CD4-positive, alpha-beta T cell treated with Interleukin-6 at 100 ng/mL for 8 hours (primary cell): ENCODE data around the gene EHMT1.

Experiments used
- DNase-seq: peaks from one replicate; pipeline ENCODE4 v3.0.0-alpha.2; 2020; ENCODE audit warnings: mixed read lengths, low spot score

The EHMT1 gene

DNA sequence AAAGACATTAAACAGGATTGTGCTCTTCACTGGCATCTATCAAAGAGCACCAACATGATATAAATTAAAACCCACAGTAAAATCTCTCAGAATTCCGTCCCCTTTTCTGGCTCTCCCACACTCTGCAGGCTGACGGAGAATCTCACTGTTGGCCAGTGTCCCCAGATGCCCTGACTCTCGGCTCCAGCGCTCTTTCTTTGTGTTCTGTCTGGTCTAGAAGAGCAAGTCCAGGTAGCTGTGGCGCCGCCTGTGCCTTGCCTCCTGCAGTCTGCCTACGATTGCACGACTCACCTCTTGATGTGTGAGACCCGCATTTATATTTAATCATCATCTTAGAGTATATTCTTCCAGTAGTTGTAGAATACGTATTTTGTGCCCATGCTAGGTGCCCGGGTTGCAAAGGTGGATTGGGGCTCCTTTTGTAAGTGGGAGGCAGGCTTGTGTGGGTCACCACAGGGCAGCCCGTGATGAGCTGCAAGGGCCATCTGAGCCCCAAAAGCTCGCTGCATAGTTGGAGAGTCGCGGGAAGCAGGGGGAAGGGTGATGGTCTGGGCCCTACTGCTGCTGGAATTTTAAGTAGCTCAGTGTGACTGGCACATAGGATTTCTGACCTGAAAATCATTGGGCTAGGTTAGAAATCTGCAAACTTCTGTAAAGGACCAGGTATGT, 55.6 kb downstream of the EHMT1 start:
- no peak for DNase-seq

DNA sequence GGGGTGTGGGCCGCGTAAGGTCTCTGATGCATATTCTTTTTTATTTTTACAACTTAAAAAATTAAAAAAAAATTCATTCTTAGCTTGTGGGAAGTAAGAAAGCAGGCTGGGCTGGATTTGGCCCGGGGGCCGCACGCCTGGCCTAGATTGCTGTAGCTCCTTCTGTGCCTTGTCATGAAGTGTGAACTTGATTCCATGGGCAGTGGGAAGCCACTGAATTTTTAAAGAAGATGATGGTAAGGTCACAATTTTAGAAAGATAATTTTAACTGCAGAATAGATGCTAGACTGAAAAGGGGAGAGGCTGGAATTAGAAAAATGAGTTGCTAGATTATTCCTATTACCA, 56.1 kb downstream of the EHMT1 start:
- no peak for DNase-seq

DNA sequence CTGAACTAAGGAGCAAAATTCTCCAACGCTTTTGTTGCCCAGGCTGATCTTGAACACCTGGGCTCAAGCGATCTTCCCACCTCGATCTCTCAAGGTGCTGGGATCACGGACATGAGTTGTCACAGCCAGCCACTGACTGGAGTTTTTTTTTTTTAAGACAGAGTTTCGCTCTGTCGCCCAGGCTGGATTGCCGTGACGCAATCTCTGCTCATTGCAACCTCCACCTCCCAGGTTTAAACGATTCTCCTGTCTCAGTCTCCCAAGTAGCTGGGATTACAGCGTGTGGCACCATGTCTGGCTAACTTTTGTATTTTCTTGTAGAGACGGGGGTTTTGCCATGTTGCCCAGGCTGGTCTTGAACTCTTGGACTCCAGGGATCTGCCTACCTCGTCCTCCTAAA, 58.2 kb downstream of the EHMT1 start:
- DNase-seq, result no peak

DNA sequence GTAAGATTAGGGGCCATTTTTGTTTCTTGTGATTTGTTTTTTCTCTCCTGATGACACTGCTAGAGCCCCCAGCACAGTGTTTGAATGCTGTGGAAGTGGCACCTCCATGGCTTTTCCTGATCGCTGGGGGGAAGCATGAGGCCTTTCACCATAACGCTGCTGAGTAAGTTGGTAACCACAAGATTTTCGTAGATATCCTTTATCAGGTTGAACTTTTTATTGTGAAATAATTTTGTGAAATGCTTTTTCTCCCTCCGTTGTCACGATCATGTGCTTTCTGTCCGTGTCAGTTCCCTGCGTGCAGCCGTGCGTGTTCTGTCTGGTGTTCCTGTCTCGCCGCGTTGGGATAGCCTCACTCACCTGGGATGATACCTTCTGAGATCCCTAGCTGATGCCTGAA, 59.4 kb downstream of the EHMT1 start:
- no peak for DNase-seq

DNA sequence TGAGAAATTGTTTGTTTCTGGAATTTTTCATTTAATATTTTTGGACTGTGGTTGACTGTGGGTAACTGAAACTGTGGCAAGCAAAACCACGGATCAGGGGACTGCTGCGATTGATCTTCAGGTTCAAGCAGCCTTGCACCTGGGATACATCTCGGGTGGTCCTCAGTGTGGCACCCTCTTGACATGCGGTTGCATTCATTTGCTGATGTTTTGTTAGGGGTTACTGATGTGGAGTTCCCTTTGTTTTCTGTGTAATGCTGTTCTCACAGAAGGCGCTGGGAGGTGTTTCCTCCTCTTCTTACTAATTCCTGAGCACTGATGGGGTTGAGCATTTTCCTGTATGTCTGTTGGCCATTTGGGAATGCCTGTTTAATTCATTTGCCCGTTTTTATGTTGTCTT, 60.4 kb downstream of the EHMT1 start:
- DNase-seq, result no peak

DNA sequence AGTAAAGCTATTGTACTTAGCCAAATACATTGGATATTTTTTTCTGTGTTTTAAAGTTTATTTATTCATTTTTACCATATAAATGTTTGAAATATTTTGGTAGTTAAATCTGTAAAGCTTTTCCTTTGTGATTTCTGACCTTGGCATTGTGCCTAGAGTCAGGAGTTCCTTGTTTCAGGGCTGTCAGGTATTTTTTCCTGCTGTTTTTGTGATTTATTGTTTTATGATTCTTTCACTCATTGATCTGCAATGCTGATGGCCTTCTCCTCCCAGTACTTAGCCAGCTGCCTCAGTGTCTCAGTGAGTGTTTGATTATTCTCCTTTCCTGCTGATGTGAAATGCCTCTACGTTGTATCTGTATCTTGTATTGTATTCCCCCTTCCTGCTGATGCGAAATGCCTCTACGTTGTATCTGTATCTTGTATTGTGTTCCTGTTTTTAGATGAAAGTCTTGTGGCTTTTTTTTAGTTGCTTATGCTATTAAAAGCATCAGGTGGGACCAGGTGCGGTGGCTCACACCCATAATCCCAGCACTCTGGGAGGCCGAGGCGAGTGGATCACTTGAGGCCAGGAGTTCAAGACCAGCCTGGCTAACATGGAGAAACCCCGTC, 61.0 kb downstream of the EHMT1 start:
- DNase-seq, result no peak

DNA sequence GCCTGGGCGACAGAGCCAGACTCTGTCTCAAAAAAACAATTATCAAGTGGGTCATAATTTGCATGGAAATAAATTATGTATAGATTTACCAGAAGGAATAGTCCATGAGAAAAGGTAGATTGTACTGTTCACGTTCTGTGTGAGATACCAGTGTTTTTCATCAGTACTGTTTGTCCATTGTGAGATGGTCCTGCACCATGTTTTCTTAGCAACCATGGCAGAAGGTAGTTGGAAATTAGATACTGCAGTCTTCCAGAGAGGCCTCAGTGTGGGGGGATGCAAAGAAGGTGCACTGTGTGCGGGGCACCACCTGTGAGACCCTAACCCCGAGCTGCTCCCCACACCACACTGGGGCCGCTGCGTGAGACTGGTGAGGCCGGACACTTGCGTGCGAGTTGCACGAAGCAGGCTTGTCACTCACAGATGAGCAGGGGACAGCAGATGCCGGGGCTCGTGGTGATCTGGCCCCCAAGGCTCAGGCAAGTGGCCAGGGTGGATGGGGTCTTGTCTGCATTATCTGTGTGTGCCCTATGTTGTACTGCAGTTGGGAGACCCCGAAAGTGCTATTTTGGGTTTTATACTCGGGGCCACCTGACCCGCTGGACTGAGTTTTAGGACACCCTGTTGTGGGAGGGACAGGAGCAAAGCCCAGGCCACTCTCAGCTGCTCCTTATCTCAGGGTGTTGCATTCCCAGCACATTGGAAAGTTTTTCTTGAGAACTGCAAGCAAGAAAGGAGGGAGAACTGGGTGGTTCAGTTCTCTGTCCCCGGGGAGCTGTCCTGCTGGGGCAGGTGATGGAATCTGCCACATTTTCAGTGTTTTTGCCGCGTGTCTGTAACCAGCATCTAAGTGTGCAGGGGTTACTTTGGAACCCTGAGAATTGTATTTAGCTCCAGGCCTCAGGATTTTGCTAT, 61.9 kb downstream of the EHMT1 start:
- DNase-seq, result no peak

DNA sequence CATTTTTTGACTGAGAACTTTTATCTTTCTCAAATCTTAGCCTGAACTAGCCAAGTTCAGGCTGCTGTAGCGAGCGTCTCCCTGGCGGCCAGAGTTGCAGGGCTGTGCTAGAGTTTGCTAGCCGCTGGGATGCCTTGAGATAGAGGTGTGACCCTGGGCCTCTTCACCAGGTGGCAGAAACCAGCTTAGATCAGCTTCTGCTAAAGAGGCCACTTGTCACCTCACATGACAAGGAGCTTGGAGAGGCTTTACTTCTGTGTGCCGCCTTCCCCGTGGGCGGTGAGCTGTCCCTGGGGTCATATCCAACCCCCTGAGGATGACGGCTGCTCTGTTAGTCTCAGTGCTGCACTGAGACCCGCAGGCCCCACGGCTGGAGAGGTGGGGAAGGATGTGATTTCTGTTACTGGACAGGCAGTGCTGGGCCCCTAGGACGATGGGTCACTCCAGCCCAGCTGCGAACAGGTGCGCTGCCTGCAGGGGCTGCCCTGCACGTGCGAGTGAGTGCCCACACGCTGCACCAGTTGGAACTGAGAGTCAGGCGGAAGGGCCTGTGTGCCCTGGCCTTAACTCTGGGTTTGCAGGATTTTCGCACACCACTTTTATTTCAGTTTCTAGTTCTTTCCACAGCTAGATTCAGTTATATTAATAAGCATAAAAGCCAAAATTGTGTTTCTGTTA, 63.8 kb downstream of the EHMT1 start:
- no peak for DNase-seq

DNA sequence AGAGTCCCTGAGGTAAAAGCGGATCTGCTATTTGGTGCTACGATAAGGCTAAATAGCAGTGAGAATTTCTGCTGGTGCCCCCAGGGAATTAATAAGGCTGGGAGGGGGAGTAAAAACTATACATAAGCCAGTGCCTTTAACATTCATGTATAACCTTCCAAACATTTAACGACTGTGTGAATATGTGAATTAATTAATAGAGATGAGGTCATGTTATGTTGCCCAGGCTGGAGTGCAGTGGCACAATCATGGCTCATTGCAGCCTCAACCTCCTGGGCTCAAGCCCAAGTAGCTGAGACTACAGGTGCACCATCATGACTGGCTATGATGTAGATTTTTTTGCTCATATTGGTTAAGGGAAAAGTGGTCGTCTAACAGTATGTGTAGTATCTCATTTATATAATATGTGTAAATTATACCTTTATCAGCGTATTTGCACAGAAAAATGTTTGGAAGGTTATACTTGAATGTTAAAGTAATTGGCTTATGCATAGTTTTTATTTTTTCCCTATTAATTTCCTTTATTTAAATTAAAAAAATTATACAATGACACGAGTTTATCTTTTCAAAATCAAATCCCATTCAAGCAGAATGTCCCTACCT, 64.6 kb downstream of the EHMT1 start:
- no peak for DNase-seq

DNA sequence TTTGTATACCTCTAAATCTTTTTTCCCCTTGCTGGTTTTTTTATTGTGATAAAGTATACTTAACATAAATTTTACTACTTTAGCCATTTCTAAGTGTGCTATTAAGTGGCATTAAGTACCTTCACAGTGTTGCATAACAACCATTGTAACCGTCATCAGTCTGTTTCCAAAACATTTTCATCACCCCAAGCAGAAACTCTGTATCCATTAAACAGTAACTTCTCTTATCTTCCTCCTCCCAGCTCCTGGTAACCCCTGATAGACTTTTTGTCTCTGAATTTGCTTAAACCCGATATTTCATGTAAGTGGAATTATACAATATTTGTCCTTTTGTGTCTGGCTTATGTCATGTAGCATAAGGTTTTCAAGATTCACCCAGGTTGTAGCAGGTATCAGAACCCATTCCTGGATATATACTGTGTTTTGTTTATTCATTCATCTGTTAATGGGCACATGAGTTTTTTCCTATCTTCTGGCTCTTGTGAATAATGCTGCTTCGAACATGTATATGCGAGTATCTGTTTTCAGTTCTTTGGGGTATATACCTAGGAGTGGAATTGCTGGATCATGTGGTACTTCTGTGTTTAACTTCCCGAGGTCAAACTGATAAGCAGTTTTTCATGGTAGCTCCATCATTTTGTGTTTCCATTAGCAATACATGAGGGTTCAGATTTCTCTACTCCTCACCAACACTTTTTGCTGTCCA, 66.4 kb downstream of the EHMT1 start:
- no peak for DNase-seq

DNA sequence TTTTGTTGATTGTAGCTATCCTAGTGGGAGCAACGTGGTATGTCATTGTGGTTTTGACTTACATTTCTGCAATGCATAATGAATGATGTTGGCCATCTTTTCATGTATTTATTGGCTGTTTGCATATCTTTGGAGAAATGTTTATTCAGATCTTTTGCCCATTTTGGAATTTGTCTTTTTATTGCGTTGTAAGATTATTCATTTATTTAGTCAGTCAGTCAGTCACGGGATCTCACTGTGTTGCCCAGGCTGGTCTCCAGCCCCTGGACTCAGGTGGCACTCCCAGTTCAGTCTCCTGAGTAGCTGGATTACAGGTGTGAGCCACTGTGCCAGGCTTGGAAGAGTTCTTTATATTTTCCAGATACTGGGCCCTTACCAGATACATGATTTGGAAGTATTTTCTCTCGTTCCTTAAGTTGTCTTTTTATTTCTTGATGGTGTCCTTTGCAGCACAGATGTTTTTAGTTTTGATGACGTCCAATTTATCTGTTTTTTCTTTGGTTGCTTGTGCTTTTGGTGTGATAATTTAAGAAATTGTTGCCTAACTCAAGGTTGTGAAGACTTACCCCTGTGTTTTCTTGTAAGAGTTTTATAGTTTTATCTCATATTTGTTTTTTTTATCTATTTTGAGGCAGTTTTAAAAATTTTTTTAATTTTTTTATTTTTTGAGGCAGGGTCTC, 67.1 kb downstream of the EHMT1 start:
- no peak for DNase-seq

DNA sequence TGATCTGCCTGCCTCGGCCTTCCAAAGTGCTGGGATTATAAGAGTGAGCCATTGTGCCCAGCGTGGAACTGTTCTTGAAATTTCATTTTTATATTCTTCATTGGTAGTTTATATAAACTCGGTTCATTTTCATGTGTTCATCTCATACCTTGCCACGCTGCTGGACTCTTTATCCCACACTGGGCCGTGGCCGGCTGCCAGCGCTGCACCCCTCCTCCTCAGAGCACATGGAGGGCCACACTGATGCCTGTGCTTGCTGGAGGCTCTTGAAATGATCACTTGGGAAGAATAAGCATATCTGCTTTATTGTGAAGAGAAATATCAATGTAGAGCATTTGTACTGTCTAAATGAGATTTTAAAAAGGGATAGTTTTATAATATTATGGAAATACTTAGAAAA, 69.5 kb downstream of the EHMT1 start:
- DNase-seq, result no peak

DNA sequence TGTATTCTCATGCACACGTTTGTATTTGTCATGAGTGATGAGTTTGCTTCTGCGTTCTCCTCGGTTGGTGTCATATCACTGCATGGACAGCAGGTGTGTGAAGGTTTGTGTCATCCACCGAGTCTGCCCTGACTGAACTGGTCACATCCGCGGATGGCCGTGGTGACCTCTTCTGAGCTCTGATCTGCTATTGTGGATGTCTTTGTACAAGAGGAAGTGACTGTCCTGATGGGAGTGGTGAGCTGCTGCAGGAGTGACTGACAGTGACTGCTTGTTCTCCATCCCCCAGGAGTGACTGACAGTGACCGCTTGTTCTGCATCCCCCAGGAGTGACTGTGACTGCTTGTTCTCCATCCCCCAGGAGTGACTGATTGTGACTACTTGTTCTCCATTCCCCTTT, 69.9 kb downstream of the EHMT1 start:
- no peak for DNase-seq

DNA sequence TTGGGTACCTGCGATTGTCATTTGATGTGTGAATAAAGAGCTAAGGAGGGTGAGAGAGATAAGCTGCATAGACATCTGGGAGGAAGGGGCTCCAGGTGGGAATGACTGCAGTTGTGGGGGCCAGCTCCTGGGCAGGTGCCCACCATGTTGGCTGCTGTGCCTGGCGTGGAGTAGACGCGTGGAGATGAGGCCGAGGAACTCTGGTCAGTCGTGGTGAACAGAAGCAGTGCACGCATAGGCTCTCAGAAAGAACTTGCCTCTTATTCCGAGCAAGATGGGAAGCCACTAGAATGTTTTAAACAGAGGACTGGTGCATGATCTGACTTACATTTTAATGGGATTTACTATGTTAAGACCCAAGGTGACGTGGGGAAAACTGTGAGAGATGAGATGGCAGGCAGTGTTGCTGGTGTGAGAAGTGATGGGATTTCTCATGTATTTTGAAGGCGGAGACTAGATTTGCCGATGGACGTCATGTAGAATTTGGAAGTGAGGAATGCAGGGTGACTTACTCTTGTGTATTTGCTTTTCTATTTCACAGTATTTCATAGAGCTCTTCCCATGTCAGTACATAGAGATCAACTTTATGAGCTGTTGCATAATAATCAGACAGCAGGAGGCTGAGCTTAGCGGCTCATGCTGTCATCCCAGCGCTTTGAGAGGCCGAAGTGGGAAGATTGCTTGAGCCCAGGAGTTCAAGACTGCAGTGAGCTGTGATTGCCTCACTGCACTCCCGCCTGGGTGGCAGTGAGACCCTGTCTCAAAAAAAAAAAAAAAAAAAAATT, 71.1 kb downstream of the EHMT1 start:
- no peak for DNase-seq

DNA sequence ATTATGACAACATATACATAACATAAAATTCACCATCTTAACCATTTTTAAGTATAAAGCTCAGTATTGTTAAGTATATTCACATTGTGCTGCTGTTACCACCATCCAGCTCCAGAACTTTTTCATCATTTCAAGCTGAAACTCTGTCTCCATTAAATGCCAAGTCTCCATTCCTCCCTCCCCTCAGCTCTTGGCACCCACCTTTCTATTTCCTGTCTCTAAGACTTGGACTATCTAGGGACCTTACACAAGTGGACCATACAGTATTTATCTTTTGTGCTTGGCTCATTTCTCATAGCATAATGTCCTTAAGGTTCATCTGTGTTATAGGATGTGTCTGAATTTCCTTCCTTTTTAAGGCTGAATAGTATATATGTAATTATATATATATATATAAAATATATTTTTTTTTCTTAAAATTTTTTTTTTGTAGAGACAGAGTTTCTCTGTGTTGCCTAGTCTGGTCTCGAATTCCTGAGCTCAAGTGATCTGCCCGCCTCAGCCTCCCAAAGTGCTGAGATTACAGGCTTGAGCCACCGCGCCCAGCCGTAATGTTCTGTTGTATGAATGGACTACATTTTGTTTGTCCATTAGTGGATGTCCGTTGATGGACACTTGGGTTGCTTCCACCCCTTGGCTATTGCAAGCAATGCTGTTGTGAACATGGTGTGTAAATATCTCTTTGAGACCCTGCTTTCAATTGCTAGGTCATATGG, 72.3 kb downstream of the EHMT1 start:
- no peak for DNase-seq

DNA sequence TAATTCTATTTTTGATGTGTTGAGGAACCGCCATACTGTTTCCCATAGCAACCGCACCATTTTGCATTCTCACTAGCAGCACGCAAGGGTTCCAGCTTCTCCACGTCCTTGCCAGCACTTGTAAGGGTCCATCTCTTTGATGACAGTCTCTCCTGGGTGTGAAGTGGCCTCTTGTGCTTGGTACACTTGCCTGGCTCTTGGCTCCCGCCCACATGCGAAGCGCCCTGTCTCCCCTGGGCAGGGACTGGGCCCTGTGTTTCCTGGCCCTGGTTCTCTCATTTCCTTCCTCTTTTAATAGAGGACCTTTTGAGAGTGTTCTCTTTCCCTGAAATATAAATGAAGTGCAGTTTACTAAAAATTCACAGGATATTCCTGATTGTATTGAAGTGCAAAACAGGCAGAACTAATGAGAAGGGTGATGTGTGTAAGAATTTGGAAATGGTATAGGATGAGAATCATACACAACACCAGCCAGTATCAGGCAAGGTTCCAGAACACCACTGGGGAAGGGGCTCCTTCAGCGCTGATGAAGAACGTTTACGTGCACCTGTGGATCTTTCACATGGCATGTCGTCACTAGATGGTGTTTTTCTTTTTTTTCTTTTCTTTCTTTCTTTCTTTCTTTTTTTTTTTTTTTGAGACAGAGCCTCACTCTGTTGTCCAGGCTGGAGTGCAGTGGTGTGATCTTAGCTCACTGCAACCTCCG, 73.0 kb downstream of the EHMT1 start:
- no peak for DNase-seq

DNA sequence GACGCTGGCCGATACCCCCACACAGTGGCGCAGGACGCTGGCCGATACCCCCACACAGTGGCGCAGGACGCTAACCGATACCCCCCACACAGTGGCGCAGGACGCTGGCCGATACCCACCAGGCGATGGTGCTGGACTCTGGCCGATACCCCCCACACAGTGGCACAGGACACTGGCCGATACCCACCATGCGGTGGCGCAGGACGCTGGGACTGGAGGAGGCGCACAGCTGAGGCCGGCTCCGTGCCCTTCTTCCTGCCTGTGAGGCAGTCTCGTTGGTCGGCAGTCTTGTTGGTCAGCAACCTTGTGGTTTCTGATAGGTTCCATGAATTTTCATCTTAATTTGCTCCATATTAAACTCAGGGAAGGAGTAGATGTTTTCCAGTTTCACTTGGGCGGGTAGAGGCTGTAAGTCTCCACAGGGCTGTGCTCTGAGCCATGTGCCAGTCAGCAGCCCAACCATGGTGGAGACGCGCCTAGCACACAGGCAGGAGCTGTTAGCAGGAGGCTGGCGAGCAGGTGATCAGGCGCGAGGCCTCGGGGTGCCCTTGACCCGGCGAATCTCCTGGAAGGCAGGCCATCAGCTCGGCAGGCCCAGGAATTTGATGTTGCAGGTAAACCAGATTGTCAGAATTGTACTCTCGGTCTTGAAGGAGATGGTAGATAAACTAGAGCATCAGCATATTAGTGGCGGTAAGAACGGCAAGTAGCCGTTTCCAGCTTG, 75.6 kb downstream of the EHMT1 start:
- DNase-seq, result no peak
